Activated effector memory CD4-positive, alpha-beta T cell treated with anti-CD3 and anti-CD28 coated beads, Interleukin-2, amount 50 U/mL, for 16 hours (primary cell): ENCODE measurements around the gene BTLA.
"Not testable (repeated sequence)": the region's sequence is repeated elsewhere in the genome, so short reads cannot be mapped to it uniquely, and the experiment has no call there.

Experiments used
- DNase-seq: peaks from one replicate; pipeline ENCODE4 v3.0.0-alpha.2; 2020

The BTLA gene

GRCh38 chr3:112489674-112490479 lies 9.4 kb downstream of the BTLA start:
- no peak for DNase-seq

- peak; percentile 63 for DNase-seq
Observed at GRCh38 chr3:112486811-112487505, 12.3 kb downstream of the BTLA start.

GRCh38 chr3:112484352-112484751 lies 14.9 kb downstream of the BTLA start:
- no peak for DNase-seq

GRCh38 chr3:112482675-112483074 lies 16.6 kb downstream of the BTLA start:
- no peak for DNase-seq

- no peak for DNase-seq
Observed at GRCh38 chr3:112481302-112481721, 18.0 kb downstream of the BTLA start.

GRCh38 chr3:112477891-112478290 lies 21.4 kb downstream of the BTLA start:
- no peak for DNase-seq

- no peak for DNase-seq
Observed at GRCh38 chr3:112476346-112476745, 22.9 kb downstream of the BTLA start.

GRCh38 chr3:112474796-112475195 lies 24.5 kb downstream of the BTLA start:
- DNase-seq = no peak

- DNase-seq = no peak
Observed at GRCh38 chr3:112472691-112473090, 26.6 kb downstream of the BTLA start.

GRCh38 chr3:112471596-112472325 lies 27.5 kb downstream of the BTLA start:
- DNase-seq = no peak

- DNase-seq = no peak
Observed at GRCh38 chr3:112470788-112471187, 28.5 kb downstream of the BTLA start.

- DNase-seq = no peak
Observed at GRCh38 chr3:112469671-112470070, 29.6 kb downstream of the BTLA start.

GRCh38 chr3:112467539-112467938 lies 31.7 kb downstream of the BTLA start:
- DNase-seq = no peak

GRCh38 chr3:112466020-112466419 lies 33.3 kb downstream of the BTLA start:
- DNase-seq = no peak

GRCh38 chr3:112464264-112464663 lies 35.0 kb downstream of the BTLA start:
- no peak for DNase-seq

- DNase-seq = no peak
Observed at GRCh38 chr3:112463250-112463649, 36.0 kb downstream of the BTLA start.

GRCh38 chr3:112461787-112462186 lies 37.5 kb downstream of the BTLA start:
- not testable (repeated sequence) for DNase-seq

- DNase-seq = no peak
Observed at GRCh38 chr3:112460519-112461195, 38.6 kb downstream of the BTLA start.

GRCh38 chr3:112459750-112460149 lies 39.5 kb downstream of the BTLA start:
- no peak for DNase-seq

GRCh38 chr3:112456147-112456546 lies 43.1 kb downstream of the BTLA start:
- DNase-seq = no peak

- no peak for DNase-seq
Observed at GRCh38 chr3:112448939-112449338, 50.3 kb downstream of the BTLA start.

- DNase-seq = no peak
Observed at GRCh38 chr3:112446343-112446742, 52.9 kb downstream of the BTLA start.

GRCh38 chr3:112445839-112446238 lies 53.4 kb downstream of the BTLA start:
- DNase-seq = no peak
